Panc1 (cell line): ENCODE measurements around the gene PRRT1B. TPM values are rescaled to one million over a fixed set of nuclear protein-coding genes. Genes with fewer than 3 reads are reported as not detected.

Experiments
- ATAC-seq: fragments of 200-7000 bp; cut with Tn5 transposase; 2 replicates; pipeline ENCODE4 v1.9.1; 2020; ENCODE audit warnings: mild to moderate bottlenecking, moderate library complexity
- BruUV-seq: library from RNA; stranded (reverse); fragments of 400-500 nt; replicated peaks from 2 replicates; lab custom pipeline; 2021; lab: Mats Ljungman, UMichigan
- CTCF ChIA-PET: fragments of 300-600 bp; sonication (Branson Sonifier 250); formaldehyde crosslinking; loops from one replicate; lab custom pipeline; 2022; ENCODE audit warnings: antibody characterized with exemption; lab: Charles Lee
- POLR2A ChIA-PET: fragments of 300-600 bp; sonication (Branson Sonifier 250); formaldehyde crosslinking; loops from one replicate; lab custom pipeline; 2022; ENCODE audit warnings: antibody characterized with exemption; lab: Charles Lee
- DNase-seq: peaks from one replicate; pipeline ENCODE4 v3.0.0-alpha.2; 2010; ENCODE audit warnings: low read depth, low spot score
- H3K27ac ChIP-seq: 2 replicates; pipeline ENCODE4 v1.5.1; 2011; ENCODE audit warnings: mild to moderate bottlenecking, low read length, inconsistent platforms
- H3K27me3 ChIP-seq: fragments of 200-500 bp; sonication (Bioruptor generic); 2 replicates; pipeline ENCODE4 v1.6.0; 2014; ENCODE audit warnings: low read length, inconsistent platforms; ENCODE audit not compliant: control insufficient read depth, insufficient read depth
- H3K36me3 ChIP-seq: fragments of 200-500 bp; sonication (Bioruptor generic); 2 replicates; pipeline ENCODE4 v1.5.1; 2014; ENCODE audit warnings: inconsistent platforms, mild to moderate bottlenecking, low read length, moderate library complexity; ENCODE audit not compliant: control insufficient read depth, insufficient read depth
- H3K4me1 ChIP-seq: 2 replicates; pipeline ENCODE4 v1.5.1; 2011; ENCODE audit warnings: inconsistent platforms, mild to moderate bottlenecking, low read length, moderate library complexity; ENCODE audit not compliant: control insufficient read depth, insufficient read depth
- H3K4me3 ChIP-seq, 2 experiments: 2 replicates each; pipeline ENCODE4 v1.5.1; 2011 to 2012; ENCODE audit warnings: low read depth in 2 of 2, low read length in 2 of 2, mild to moderate bottlenecking in 2 of 2, inconsistent platforms in 1 of 2, moderate library complexity in 1 of 2
- H3K9me3 ChIP-seq: fragments of 200-500 bp; sonication (Bioruptor generic); 2 replicates; pipeline ENCODE4 v1.5.1; 2014; ENCODE audit warnings: low read depth, mild to moderate bottlenecking, inconsistent platforms, low read length, moderate library complexity; ENCODE audit not compliant: control insufficient read depth, insufficient read depth
- CTCF ChIP-seq: fragments of 450-650 bp; IDR thresholded peaks from 2 replicates; pipeline ENCODE4 v1.5.1; 2017; ENCODE audit warnings: mild to moderate bottlenecking
- POLR2AphosphoS5 ChIP-seq: IDR thresholded peaks from 2 replicates; pipeline ENCODE4 v1.6.1; 2012; ENCODE audit warnings: mild to moderate bottlenecking, low read depth, low read length, moderate library complexity
- REST ChIP-seq, 2 experiments: IDR thresholded peaks; 2 replicates each; pipeline ENCODE4 v1.6.1; 2011 to 2012; ENCODE audit warnings: low read depth in 2 of 2, control low read depth in 1 of 2, low read length in 1 of 2, mild to moderate bottlenecking in 1 of 2, moderate library complexity in 1 of 2; ENCODE audit not compliant: insufficient read depth in 1 of 2
- SIN3A ChIP-seq: IDR thresholded peaks from 2 replicates; pipeline ENCODE4 v1.6.1; 2012; ENCODE audit warnings: low read depth, mild to moderate bottlenecking, low read length, moderate library complexity, borderline replicate concordance; ENCODE audit not compliant: insufficient read depth
- TCF7L2 ChIP-seq: IDR thresholded peaks from 2 replicates; pipeline ENCODE4 v1.6.1; 2011; ENCODE audit warnings: mild to moderate bottlenecking, low read depth, low read length, inconsistent platforms
- in situ Hi-C: cut with HindIII; loops from 2 replicates; pipeline ENCODE4 v1.10.0; 2016; ENCODE audit warnings: low sequenced_read_pairs, low pct_unique_long_range_greater_than_20kb
- intact Hi-C: fragments of 100-400 bp; cut with micrococcal nuclease; formaldehyde crosslinking; loops from one replicate; pipeline ENCODE4 v1.10.0; 2022; ENCODE audit not compliant: unreplicated experiment
- total RNA-seq: library from RNA; stranded (reverse); gene quantifications from one replicate; pipeline ENCODE4 v1.2.1, GENCODE V29; 2021; ENCODE audit not compliant: unreplicated experiment

The PRRT1B gene
- total RNA-seq, 1 experiment from 2014 or later, result 1.1 TPM

- in situ Hi-C loops, result no loop called here
- Histone ChIP-seq H3K4me1 (no peaks in the 10 kb centered on the region), H3K9me3 (no peaks in the 10 kb centered on the region), H3K36me3 (no peaks in the 10 kb centered on the region), H3K27ac (no peak overlapping the region), H3K4me3 (no peak overlapping the region), H3K27me3 (no peaks in the 10 kb centered on the region)
- BruUV-seq, result no TSS peak
- ATAC-seq (no peak), DNase-seq (no peak)
- intact Hi-C loops, result no loop called here
- POLR2A ChIA-PET, result no interaction called here
- CTCF ChIA-PET, result interaction anchor here (0.5 kb wide), 1 partner anchor 8 kb away, joined by 11 read pairs; no protein-coding TSS in a partner anchor
- TF ChIP-seq REST (IDR thresholded peaks at IDR 0.05; ENCODE audit: insufficient read depth in 1 of 2, low read depth in 2 of 2, low read length in 1 of 2) (no peak), TCF7L2 (no peak), CTCF (no peak)
Measured at GRCh38 chr9:131578731-131579504, 33.6 kb downstream of the PRRT1B start.

GRCh38 chr9:131579789-131580211 lies 34.5 kb downstream of the PRRT1B start:
- Histone ChIP-seq H3K4me1 (no peaks in the 10 kb centered on the region), H3K27me3 (no peaks in the 10 kb centered on the region), H3K36me3 (no peaks in the 10 kb centered on the region), H3K27ac (no peak overlapping the region), H3K9me3 (no peaks in the 10 kb centered on the region), H3K4me3 (no peak overlapping the region)
- BruUV-seq, result no TSS peak
- no peak for ATAC-seq
- ChIA-PET POLR2A (no interaction called here), CTCF (no interaction called here)
- DNase-seq, result no peak
- in situ Hi-C loops (no loop called here), intact Hi-C loops (no loop called here)
- TF ChIP-seq CTCF (no peak), REST (IDR thresholded peaks at IDR 0.05; ENCODE audit: insufficient read depth in 1 of 2, low read depth in 2 of 2, low read length in 1 of 2) (no peak), POLR2AphosphoS5 (no peak), SIN3A (no peak), TCF7L2 (no peak)
